GM12874 (cell line): ENCODE measurements around the gene FBXW4.
A peak's percentile ranks its signal among the peaks of the same experiment; 100 is the strongest.

Source experiments
- TF ChIP-seq, protein P1 (sequence below): IDR thresholded peaks from 2 replicates; pipeline ENCODE4 v1.5.1; 2011; ENCODE audit warnings: low read depth, mild to moderate bottlenecking, control low read depth, low read length, moderate library complexity; ENCODE audit not compliant: insufficient read depth

FBXW4 gene

GRCh38 chr10:101572126-101572525 is 122.8 kb downstream of the FBXW4 start:
- TF ChIP-seq, protein P1, sequence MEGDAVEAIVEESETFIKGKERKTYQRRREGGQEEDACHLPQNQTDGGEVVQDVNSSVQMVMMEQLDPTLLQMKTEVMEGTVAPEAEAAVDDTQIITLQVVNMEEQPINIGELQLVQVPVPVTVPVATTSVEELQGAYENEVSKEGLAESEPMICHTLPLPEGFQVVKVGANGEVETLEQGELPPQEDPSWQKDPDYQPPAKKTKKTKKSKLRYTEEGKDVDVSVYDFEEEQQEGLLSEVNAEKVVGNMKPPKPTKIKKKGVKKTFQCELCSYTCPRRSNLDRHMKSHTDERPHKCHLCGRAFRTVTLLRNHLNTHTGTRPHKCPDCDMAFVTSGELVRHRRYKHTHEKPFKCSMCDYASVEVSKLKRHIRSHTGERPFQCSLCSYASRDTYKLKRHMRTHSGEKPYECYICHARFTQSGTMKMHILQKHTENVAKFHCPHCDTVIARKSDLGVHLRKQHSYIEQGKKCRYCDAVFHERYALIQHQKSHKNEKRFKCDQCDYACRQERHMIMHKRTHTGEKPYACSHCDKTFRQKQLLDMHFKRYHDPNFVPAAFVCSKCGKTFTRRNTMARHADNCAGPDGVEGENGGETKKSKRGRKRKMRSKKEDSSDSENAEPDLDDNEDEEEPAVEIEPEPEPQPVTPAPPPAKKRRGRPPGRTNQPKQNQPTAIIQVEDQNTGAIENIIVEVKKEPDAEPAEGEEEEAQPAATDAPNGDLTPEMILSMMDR, result no peak

DNA sequence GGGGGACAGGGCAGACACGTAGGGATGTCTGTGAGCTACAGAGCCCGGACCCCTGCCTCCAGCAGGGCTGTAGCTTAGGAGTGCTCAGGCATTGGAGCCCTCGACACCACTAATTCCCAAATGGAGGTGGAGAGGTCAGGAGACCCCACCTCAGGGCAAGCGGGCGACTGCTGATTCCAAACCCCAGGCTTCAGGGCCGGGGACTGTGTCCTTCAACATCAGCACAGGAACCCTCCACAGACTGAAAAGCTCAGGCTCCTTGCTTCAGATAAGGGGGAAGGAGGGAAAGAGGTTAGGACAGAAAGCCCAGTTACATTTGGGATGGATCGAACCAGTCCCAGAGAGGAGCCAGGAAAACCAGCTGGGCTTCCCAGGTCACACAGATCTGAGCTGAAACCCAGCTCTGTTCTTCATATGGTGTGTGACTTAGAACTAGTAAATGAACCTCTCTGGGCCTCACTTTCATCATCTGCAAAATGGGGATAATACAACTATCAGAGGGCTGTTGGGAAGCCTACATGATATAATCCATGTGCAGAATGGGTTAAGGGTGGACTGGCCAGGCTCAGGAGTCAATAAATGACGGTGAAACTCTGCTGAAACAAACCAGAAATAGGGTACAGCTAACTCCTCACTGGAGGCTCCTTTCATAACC is 123.6 kb downstream of the FBXW4 start:
- TF ChIP-seq, protein P1, result no peak

- TF ChIP-seq, protein P1, result no peak
Measured at GRCh38 chr10:101570428-101571270, 124.3 kb downstream of the FBXW4 start.

- TF ChIP-seq, protein P1, result peak; percentile 92
Measured at GRCh38 chr10:101569622-101570427, 125.1 kb downstream of the FBXW4 start.

DNA sequence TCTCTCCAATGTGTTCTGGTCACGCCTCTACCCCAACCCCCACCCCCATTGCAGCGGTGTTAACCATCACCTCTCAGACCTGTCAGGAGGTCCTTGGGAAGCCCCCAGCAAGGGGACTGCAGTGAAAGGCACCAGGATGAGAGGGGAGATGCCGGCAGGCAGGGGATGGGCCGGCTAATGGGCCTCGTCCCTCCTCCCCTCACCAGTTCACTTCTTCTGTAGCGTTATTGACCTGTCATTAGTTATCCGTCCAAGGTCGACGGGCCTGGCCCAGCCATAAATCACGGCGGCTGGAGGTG is 125.7 kb downstream of the FBXW4 start:
- TF ChIP-seq, protein P1, result no peak

DNA sequence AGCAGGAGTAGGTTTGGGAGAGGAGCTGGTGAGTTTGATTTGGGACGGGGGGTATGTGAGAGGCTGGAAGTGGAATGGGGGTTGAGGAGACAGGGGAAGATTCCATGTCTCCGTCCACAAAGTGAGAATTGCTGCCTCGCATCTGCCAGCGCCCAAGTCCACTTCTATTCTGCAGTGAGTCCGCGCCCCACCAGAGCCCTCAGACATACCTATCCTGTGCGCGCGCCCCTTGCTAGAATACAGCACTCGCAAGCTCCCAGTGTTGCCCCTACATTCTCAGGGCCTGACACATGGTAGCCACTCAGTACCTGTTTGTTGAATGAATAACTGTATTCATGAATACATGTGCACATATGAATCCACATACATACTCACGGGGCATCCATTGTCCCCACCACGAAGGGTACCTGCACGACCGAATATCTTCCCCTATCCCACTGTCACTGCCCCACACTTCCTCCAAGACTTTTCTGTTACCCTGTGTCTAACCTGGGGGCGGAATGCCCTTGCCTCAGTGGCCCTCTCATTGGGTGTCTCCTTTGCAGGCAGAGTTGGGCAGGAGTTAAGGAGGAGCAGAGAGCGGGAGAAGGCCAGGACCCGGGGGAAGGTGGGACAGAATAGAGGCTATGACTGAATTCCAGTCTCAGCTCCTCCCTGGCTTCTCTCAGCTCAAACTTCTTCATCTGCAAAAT is 126.8 kb downstream of the FBXW4 start:
- TF ChIP-seq, protein P1, result no peak
